NCI-H2081 treated with DMSO at 0.1 percent for 48 hours (cell line): Measurements from ENCODE around the gene MAPK8IP2.

Experiments used
- DNase-seq: peaks from one replicate; lab custom pipeline; 2025; lab: John Stamatoyannopoulos, UW

MAPK8IP2 gene

GRCh38 chr22:50575426-50575941 lies 25.1 kb upstream of the MAPK8IP2 start:
- no peak for DNase-seq

DNA sequence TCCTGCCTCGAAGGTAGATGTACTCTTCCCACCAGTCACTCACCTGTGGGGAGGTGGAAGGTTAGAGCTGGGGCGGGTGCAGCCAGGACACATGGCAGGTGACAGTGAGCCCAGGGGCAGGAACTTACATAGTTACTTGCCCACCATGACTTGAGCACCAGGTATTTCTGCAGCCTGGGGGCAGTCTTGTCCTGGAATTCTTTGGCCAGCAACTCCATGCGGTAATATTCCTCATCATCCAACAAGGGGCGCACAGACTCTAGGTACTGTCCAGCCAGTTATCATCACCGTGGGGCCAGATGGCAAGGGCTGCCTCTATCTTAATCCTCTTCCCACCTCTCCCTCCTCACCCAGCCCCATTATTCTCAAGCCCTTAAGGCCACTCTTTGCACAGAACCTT lies 24.5 kb upstream of the MAPK8IP2 start:
- no peak for DNase-seq

DNA sequence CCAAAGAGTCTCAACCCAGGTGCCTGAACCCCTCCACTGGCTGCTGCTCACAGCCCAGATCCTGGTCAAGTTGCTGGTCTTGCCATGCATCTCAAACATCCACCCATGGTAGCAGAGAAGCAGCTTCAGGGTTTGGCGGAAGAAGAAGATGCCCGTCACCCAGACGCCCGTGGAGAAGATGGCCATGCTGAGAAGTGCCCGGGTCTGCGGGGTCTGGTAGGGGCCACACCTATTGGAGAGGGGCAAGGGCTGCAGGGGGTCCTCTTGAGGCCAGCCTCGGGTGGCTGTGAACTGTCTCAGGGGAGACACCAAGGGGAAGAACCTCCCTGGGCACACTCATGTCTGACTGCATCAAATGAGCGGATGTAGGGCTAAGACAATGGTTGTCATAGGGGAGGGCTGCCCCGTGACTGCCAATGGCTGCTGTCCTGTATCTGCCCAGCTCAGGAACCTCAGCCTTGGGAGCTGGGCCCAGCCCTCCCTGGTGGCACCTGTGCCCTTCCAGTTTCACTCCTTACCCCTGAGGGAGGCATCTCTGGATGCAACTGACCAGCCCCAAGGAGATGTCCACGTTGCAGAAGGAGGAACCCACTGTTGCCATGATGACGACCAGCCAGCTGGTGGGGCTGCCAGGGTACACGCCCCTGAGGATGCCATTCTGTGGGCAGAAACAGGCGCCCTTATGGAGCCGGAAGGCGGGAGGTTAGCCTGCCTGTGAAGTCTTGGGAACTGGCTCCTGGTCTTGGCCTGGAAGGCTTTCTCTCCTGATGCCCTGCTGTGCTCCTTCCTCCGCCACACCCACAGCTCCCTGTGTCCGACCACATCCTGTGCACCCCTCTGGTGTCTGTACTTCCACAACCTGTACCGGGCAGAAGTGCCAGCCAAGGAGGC lies 23.5 kb upstream of the MAPK8IP2 start:
- DNase-seq, result no peak

DNA sequence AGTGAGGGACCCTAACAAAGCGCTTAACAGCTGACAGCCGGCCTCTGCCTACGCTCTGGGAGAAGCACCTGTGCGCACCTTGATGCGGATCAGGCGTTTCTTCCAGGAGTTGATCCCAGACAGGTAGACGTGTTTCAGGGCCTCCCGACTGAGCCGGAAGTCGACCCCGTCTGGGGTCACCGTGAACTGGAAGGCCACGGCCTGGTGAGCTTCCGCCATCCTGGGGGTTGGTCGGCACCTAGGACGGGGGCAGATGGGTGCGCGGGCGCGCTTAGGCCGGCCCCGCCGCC lies 23.0 kb upstream of the MAPK8IP2 start:
- no peak for DNase-seq

- no peak for DNase-seq
These were observed 22.4 kb upstream of the MAPK8IP2 start, which contains the start of gene CPT1B for GRCh38 chr22:50577987-50578775. Gene CPT1B (minus strand): TSS chr22:50578427. CDS start chr22:50577915, 512 bp downstream.

DNA sequence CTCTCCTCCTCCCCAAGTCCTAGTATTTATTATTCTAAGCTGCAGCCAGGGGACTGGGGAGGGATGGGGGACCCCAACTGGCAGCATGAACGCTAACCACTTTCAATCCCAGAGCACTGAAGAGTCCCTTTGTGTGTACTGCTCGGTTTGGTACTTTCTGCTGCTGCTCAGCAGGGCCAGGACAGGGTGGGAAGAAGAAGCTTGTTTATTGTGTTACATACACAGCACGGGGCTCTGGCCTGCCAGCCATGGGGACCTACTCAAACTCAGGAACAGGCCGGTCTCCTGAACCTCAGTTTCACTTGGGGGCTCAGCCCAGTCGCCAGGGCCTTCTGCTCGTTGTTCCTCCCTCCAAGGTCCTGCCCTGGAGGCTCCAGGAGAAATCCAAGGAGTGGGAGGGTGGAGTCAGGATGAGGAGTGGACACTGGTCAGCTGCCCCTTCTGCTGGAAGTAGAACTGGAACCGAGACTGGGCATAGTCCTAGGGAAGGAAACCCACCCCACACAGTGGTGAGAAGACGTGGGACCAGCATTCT lies 21.8 kb upstream of the MAPK8IP2 start:
- DNase-seq, result no peak

DNA sequence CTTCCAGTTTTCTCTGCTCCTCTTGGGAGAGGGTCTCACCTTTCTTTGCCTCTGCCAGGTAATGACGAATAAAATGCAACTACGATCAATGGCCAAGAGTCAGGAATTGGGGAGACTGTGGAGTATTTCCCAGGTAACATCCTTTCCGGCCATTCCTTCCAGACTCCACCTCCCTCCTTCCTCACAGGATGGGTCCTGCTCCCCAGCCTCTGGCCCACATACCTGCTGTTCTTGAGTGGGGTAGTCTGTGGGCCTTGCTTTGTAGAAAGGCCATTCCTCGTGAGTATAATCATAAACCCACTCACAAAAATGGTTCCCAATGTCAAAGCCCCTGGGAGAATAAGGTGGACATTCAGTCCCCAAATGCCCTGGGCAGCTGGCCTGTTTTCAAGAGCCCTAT lies 20.8 kb upstream of the MAPK8IP2 start:
- no peak for DNase-seq

GRCh38 chr22:50581031-50581949 lies 19.3 kb upstream of the MAPK8IP2 start:
- DNase-seq, result no peak

DNA sequence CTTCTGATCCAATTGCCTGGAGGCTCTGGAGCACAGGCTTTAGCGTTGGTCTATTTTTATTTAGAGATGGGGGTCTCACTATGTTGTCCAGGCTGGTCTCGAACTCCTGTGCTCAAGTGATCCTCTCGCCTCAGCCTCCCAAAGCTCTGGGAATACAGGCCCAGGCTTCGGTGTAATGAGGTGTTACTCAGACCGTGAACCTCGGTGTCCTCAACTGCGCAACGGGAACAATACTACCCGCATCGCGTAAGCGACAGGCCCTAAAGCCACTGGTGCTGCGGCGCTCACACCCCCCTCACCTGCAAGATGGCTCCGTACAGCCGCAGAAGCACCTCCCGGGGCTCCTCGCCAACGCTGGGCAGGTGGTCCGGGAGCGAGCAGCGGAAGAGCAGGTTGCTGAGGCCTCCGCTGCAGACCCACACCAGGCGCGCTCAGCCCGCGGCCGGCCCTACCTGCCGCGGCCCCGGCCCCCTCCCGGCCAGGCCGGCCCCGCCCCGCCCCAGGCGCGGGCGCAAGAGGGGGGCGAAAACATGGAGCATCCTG lies 18.6 kb upstream of the MAPK8IP2 start:
- no peak for DNase-seq

DNA sequence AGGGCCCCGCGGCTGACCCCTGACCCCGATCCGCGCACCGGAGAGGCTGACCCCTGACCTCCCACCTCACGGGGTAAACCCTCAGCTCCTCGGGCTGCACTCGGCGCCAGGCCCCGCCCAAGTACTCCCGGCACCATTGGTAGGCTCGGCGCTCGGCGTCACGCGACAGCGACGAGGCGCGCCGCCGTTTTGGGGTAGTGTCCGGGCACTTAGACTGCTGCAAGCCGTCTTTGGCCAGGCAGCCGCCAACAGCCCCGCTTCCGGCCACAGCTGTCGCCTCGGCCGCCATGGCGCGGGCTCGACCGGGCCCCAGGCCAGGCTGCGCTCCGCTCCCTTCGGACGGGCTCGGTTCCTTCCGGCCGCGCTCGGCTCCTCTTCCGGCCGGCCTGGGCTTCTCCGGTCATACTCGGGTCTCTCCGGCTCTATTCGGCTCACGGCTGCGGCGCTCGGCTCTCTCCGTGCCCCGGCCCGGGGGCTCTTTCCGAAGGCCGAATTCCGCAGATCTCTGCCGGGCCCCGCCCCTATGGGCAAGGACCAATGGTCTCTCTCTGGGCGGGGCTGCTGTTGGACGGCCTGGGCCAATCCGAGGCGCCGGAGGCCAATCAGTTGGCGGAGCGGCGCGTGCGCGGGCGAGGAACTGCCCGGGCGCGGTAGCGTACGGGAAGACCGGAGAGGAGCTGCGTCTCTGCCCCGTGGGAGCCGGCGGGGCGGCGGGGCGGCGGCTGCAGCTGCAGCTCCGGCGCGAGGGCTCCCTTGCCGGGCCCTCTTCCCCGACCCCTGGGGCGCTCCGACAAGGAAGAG lies 17.9 kb upstream of the MAPK8IP2 start, which contains the start of gene CHKB:
Gene CHKB, minus strand, starts transcription at position 357 of the 801 bp plus-strand sequence. Its CDS starts 68 bp downstream, at position 289.
- DNase-seq, result peak; percentile 84

GRCh38 chr22:50583294-50583861 lies 17.2 kb upstream of the MAPK8IP2 start:
- DNase-seq, result no peak

- no peak for DNase-seq
These were observed 16.2 kb upstream of the MAPK8IP2 start for GRCh38 chr22:50584106-50585096.

GRCh38 chr22:50585238-50585637 lies 15.4 kb upstream of the MAPK8IP2 start:
- DNase-seq, result no peak

DNA sequence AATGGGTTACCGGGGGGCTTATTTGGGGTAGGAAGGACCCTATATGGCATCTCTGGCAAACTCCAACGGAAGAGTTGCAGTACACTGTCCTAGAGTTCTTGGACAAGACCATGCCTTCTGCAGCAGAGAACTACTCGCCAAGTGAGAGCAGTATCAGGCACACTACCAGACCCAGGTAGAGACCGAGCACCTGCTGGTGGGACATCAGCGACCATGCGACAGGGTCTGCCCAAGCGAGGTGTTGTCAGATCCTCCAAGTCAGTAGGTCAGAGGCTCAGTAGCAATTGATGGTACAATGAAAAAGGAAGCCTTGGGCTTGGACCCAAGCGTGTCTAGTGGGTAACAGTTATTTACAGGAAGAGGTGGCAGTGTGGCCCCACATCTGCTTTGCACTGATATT lies 14.8 kb upstream of the MAPK8IP2 start:
- DNase-seq, result no peak

GRCh38 chr22:50586416-50586815 lies 14.2 kb upstream of the MAPK8IP2 start:
- no peak for DNase-seq

DNA sequence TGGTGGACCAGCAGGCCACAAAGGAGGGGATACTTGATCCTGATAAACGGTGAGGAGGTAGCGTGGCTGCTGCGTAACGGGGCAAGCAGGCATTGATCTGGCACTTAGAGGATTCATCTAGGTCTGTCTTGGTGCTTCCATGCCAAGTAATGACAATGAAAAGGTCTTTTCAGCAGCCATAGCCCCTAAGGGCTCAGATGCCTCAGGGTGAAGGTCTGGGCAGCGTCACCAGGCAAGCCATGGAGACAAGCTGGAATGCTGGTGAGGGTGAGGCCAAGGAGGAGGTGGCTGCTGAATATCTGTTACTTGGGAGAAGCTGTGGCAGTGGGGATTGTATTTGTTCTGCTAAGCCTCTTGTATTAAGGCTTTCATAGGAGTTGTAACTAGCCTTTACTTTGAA lies 13.2 kb upstream of the MAPK8IP2 start:
- no peak for DNase-seq

- no peak for DNase-seq
These were observed 5.4 kb upstream of the MAPK8IP2 start for GRCh38 chr22:50595189-50595588.

DNA sequence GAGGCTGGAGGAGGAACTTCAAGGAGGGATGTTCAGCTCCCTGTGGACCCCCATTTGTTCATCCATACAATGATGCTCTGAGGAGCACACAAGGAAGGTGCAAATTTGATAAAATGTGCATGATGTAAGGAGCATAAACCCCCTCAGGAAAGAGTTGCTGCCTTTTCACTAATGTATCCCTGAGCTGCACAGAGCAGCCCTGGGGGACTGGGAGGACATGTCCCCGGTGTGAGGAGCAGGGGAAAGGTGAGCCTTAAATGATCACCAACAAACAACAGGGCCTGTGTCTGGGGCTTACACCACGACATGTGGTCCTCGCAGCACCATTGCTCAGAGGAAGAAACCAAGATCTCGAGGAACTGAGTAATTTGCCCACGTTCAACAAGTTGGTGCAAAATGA lies 3.5 kb upstream of the MAPK8IP2 start:
- DNase-seq, result no peak
